Right hindlimb (tissue), 1 donor: ENCODE data around the gene CDIPT.
"Not testable (repeated sequence)": the region's sequence is repeated elsewhere in the genome, so short reads cannot be mapped to it uniquely, and the experiment has no call there.

Experiments
- DNase-seq: peaks from one replicate; pipeline ENCODE4 v3.0.0-alpha.2; 2018

Gene CDIPT

GRCh38 chr16:29857133-29857760 lies 5.8 kb downstream of the CDIPT start:
- no peak for DNase-seq

GRCh38 chr16:29854520-29855100 lies 8.4 kb downstream of the CDIPT start:
- DNase-seq = no peak

GRCh38 chr16:29852654-29853053 lies 10.4 kb downstream of the CDIPT start:
- no peak for DNase-seq

GRCh38 chr16:29850998-29851397 lies 12.0 kb downstream of the CDIPT start:
- no peak for DNase-seq

GRCh38 chr16:29849505-29849904 lies 13.5 kb downstream of the CDIPT start:
- no peak for DNase-seq

GRCh38 chr16:29848420-29849297 lies 14.4 kb downstream of the CDIPT start:
- peak; percentile 68 for DNase-seq

- DNase-seq = no peak
These were observed 17.4 kb downstream of the CDIPT start for GRCh38 chr16:29845656-29846055.

- DNase-seq = no peak
These were observed 18.3 kb downstream of the CDIPT start for GRCh38 chr16:29844575-29845331.

GRCh38 chr16:29843931-29844330 lies 19.1 kb downstream of the CDIPT start:
- no peak for DNase-seq

GRCh38 chr16:29842732-29843346 lies 20.2 kb downstream of the CDIPT start:
- no peak for DNase-seq

- no peak for DNase-seq
These were observed 21.4 kb downstream of the CDIPT start for GRCh38 chr16:29841631-29842030.

GRCh38 chr16:29840240-29840639 lies 22.8 kb downstream of the CDIPT start:
- no peak for DNase-seq

- DNase-seq = no peak
These were observed 23.2 kb downstream of the CDIPT start for GRCh38 chr16:29839822-29840221.

- DNase-seq = no peak
These were observed 25.2 kb downstream of the CDIPT start for GRCh38 chr16:29837841-29838240.

GRCh38 chr16:29836623-29837022 lies 26.4 kb downstream of the CDIPT start:
- no peak for DNase-seq

GRCh38 chr16:29835926-29836325 lies 27.1 kb downstream of the CDIPT start:
- DNase-seq = no peak

GRCh38 chr16:29834079-29834478 lies 28.9 kb downstream of the CDIPT start:
- DNase-seq = no peak

GRCh38 chr16:29833219-29833618 lies 29.8 kb downstream of the CDIPT start:
- DNase-seq = not testable (repeated sequence)

GRCh38 chr16:29831490-29831889 lies 31.5 kb downstream of the CDIPT start:
- DNase-seq = no peak

- no peak for DNase-seq
These were observed 32.3 kb downstream of the CDIPT start for GRCh38 chr16:29830774-29831173.

GRCh38 chr16:29826342-29826695 lies 36.7 kb downstream of the CDIPT start:
- no peak for DNase-seq

- peak; percentile 67 for DNase-seq
These were observed 37.6 kb downstream of the CDIPT start for GRCh38 chr16:29825145-29826044.
